CD1c-positive myeloid dendritic cell (primary cell): ENCODE measurements around the gene RAB40C.

Source experiments
- DNase-seq: peaks from one replicate; pipeline ENCODE4 v3.0.0-alpha.2; 2016; ENCODE audit errors: extremely low spot score

The RAB40C gene

GRCh38 chr16:559411-560203 lies 30.3 kb upstream of the RAB40C start:
- DNase-seq = no peak

- DNase-seq = no peak
These were observed 29.6 kb upstream of the RAB40C start, which contains the start of gene PRR35 for GRCh38 chr16:560204-560700. TSS of gene PRR35 (plus strand) at chr16:560394. CDS start at chr16:563295, 2,901 bp downstream.

- no peak for DNase-seq
These were observed 29.0 kb upstream of the RAB40C start for GRCh38 chr16:560701-561412.

- DNase-seq = no peak
These were observed 28.5 kb upstream of the RAB40C start for GRCh38 chr16:561413-561794.

- DNase-seq = no peak
These were observed 27.6 kb upstream of the RAB40C start for GRCh38 chr16:561957-562938.

- DNase-seq = no peak
These were observed 26.7 kb upstream of the RAB40C start for GRCh38 chr16:563072-563644.

- no peak for DNase-seq
These were observed 25.0 kb upstream of the RAB40C start for GRCh38 chr16:564690-565418.

GRCh38 chr16:565419-566330 lies 24.2 kb upstream of the RAB40C start:
- DNase-seq = no peak

GRCh38 chr16:566475-567372 lies 23.1 kb upstream of the RAB40C start, which contains the start of gene NHLRC4:
TSS of gene NHLRC4 (plus strand) at chr16:567005. CDS start at chr16:568048, 1,043 bp downstream.
- peak; percentile 45 for DNase-seq

- DNase-seq = no peak
These were observed 22.3 kb upstream of the RAB40C start for GRCh38 chr16:567373-568256.

GRCh38 chr16:568401-569258 lies 21.2 kb upstream of the RAB40C start:
- no peak for DNase-seq

- peak; percentile 71 for DNase-seq
These were observed 20.2 kb upstream of the RAB40C start, which contains the start of gene PIGQ for GRCh38 chr16:569445-570254. TSS of gene PIGQ (plus strand) at chr16:569968. CDS start at chr16:574075, 4,107 bp downstream.

- no peak for DNase-seq
These were observed 16.8 kb upstream of the RAB40C start for GRCh38 chr16:572865-573650.

GRCh38 chr16:574021-574760 lies 15.7 kb upstream of the RAB40C start:
- no peak for DNase-seq
